Activated CD8-positive, alpha-beta T cell treated with anti-CD3 and anti-CD28 coated beads for 36 hours (primary cell): ENCODE results near the gene PTPRN2. TPM values are rescaled to one million over a fixed set of nuclear protein-coding genes. Genes with fewer than 3 reads are reported as not detected.

Experiments
- ATAC-seq: fragments of 200-7000 bp; cut with Tn5 transposase; one replicate; pipeline ENCODE4 v1.10.0; 2021; ENCODE audit warnings: mild to moderate bottlenecking, moderate library complexity
- CTCF ChIA-PET: fragments of 350-600 bp; sonication (Branson Sonifier 250); formaldehyde crosslinking; loops from one replicate; lab custom pipeline; 2021; ENCODE audit warnings: antibody characterized with exemption; lab: Charles Lee
- POLR2A ChIA-PET: fragments of 350-600 bp; sonication (Branson Sonifier 250); formaldehyde crosslinking; loops from one replicate; lab custom pipeline; 2021; ENCODE audit warnings: antibody characterized with exemption; lab: Charles Lee
- DNase-seq: peaks from one replicate; pipeline ENCODE4 v3.0.0-alpha.2; 2020
- H3K27ac Mint-ChIP-seq: one replicate; pipeline ENCODE4 v1.8.0; 2021; ENCODE audit warnings: mild to moderate bottlenecking, mixed read lengths
- H3K27me3 Mint-ChIP-seq: one replicate; pipeline ENCODE4 v1.8.0; 2021; ENCODE audit warnings: mixed read lengths
- H3K36me3 Mint-ChIP-seq: one replicate; pipeline ENCODE4 v1.8.0; 2021; ENCODE audit warnings: low read depth, mixed read lengths
- H3K4me1 Mint-ChIP-seq: one replicate; pipeline ENCODE4 v1.8.0; 2021; ENCODE audit warnings: low read depth, mixed read lengths
- H3K4me3 Mint-ChIP-seq: one replicate; pipeline ENCODE4 v1.8.0; 2021; ENCODE audit warnings: mild to moderate bottlenecking, moderate library complexity, mixed read lengths
- H3K9me3 Mint-ChIP-seq: one replicate; pipeline ENCODE4 v1.8.0; 2021; ENCODE audit warnings: mixed read lengths
- CTCF ChIP-seq: fragments of 200-600 bp; IDR thresholded peaks from one replicate; pipeline ENCODE4 v1.8.0; 2022; ENCODE audit warnings: antibody characterized with exemption, mild to moderate bottlenecking
- intact Hi-C: fragments of 100-400 bp; cut with micrococcal nuclease; formaldehyde crosslinking; loops from one replicate; pipeline ENCODE4 v1.10.0; 2022
- total RNA-seq, 2 experiments: library from RNA; stranded (reverse); gene quantifications; one replicate each; pipeline ENCODE4 v1.2.3, GENCODE V29; 2021

The PTPRN2 gene
- total RNA-seq, 2 experiments from 2014 or later, result 0.49 to 0.65 TPM

- Mint-ChIP-seq H3K27ac (no peak overlapping the region), H3K4me1 (no peaks in the 10 kb centered on the region), H3K36me3 (no peaks in the 10 kb centered on the region), H3K9me3 (peaks cover 8% of the 10 kb centered on the region), H3K27me3 (no peaks in the 10 kb centered on the region), H3K4me3 (no peak overlapping the region)
- ATAC-seq (no peak), DNase-seq (no peak)
- no peak for TF ChIP-seq CTCF
- ChIA-PET POLR2A (no interaction called here), CTCF (no interaction called here)
- intact Hi-C loops, result no loop called here
Observed at GRCh38 chr7:158401295-158401694, 186.3 kb downstream of the PTPRN2 start.

DNA sequence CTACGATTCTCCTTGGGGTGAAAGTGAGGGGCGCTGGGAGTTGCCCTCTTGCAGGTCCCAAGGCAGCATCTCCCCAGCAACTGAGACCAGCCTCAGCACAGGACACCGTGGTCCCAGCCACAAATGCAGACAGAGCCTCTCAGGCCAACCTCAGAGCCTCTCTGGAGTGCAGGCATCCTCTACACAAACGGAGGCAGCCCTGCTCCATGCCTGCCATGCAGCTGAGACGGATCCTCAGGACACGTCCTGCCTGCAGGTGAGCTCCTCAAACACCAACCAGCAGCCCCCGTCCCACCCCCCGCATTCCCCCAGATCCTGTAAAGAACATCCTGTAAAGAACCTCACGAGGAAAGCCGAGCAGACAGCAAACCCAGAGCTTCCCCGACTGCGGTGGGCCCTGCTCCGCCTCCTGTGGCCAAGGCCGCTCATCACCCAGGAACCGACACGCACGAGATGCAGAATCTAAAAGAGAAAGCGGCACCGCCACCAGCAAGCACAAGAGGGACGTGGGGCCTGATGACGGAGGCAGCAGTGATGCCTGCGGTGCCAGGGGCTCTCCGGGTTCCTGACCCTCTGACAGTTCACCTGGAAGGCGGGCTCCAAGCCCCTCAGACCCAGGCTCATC is 186.9 kb downstream of the PTPRN2 start:
- no peaks in the 10 kb centered on the region for H3K27me3 Mint-ChIP-seq
- TF ChIP-seq CTCF, result no peak
- ChIA-PET POLR2A (no interaction called here), CTCF (no interaction called here)
- DNase-seq, result no peak
- H3K27ac Mint-ChIP-seq, result no peak overlapping the region
- H3K4me1 Mint-ChIP-seq, result no peaks in the 10 kb centered on the region
- intact Hi-C loops, result no loop called here
- ATAC-seq, result no peak
- H3K36me3 Mint-ChIP-seq, result no peaks in the 10 kb centered on the region
- no peak overlapping the region for H3K4me3 Mint-ChIP-seq
- H3K9me3 Mint-ChIP-seq, result peaks cover 8% of the 10 kb centered on the region

- no peak overlapping the region for H3K4me3 Mint-ChIP-seq
- no peaks in the 10 kb centered on the region for H3K4me1 Mint-ChIP-seq
- ATAC-seq (no peak), DNase-seq (no peak)
- intact Hi-C loops, result no loop called here
- CTCF ChIA-PET, result no interaction called here
- no peaks in the 10 kb centered on the region for H3K27me3 Mint-ChIP-seq
- POLR2A ChIA-PET, result no interaction called here
- no peaks in the 10 kb centered on the region for H3K36me3 Mint-ChIP-seq
- H3K9me3 Mint-ChIP-seq, result peaks cover 8% of the 10 kb centered on the region
- TF ChIP-seq CTCF, result no peak
- no peak overlapping the region for H3K27ac Mint-ChIP-seq
Observed at GRCh38 chr7:158399762-158400161, 187.9 kb downstream of the PTPRN2 start.

DNA sequence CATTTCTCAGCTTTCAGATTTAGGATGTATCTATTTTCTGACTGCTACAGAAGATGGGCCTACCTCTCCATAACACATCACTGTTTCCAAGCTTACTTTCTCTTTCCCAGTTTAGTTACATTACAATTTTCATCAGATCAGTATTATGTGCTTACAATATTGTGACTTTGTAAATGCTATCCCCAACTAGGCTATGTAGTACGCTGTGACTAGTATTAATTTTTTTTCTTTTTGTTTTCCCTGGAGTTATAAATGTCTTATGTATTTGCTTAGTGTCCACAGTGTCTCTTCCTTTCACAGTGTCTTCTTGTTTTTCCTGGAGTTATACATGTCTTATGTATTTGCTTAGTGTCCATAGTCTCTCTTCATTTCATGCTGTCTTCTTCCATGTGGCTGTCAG is 188.9 kb downstream of the PTPRN2 start:
- CTCF ChIA-PET, result no interaction called here
- intact Hi-C loops, result no loop called here
- Mint-ChIP-seq H3K27ac (no peak overlapping the region), H3K27me3 (no peaks in the 10 kb centered on the region), H3K4me1 (no peaks in the 10 kb centered on the region), H3K36me3 (no peaks in the 10 kb centered on the region), H3K4me3 (no peak overlapping the region), H3K9me3 (peaks cover 8% of the 10 kb centered on the region)
- TF ChIP-seq CTCF, result no peak
- DNase-seq (no peak), ATAC-seq (no peak)
- POLR2A ChIA-PET, result no interaction called here

GRCh38 chr7:158397885-158398284 is 189.7 kb downstream of the PTPRN2 start:
- H3K4me3 Mint-ChIP-seq, result no peak overlapping the region
- ChIA-PET CTCF (interaction anchor here (0.6 kb wide), 1 partner anchor 942 kb away, joined by 3 read pairs; no protein-coding TSS in a partner anchor), POLR2A (no interaction called here)
- no peak for ATAC-seq
- H3K36me3 Mint-ChIP-seq, result no peaks in the 10 kb centered on the region
- no peak for TF ChIP-seq CTCF
- no peaks in the 10 kb centered on the region for H3K4me1 Mint-ChIP-seq
- peaks cover 8% of the 10 kb centered on the region for H3K9me3 Mint-ChIP-seq
- intact Hi-C loops, result no loop called here
- DNase-seq, result no peak
- H3K27ac Mint-ChIP-seq, result no peak overlapping the region
- H3K27me3 Mint-ChIP-seq, result no peaks in the 10 kb centered on the region
